Left ventricle myocardium inferior (tissue), 1 donor: ENCODE results near the gene GRM6. TPM values are rescaled to one million over a fixed set of nuclear protein-coding genes. Genes with fewer than 3 reads are reported as not detected.

ENCODE experiments used
- DNase-seq: peaks from one replicate; pipeline ENCODE4 v3.0.0-alpha.2; 2020
- H3K27ac ChIP-seq: fragments of 200-600 bp; replicated peaks from 2 replicates; pipeline ENCODE4 v1.8.0; 2021
- H3K27me3 ChIP-seq: fragments of 200-600 bp; 2 replicates; pipeline ENCODE4 v1.8.0; 2021; ENCODE audit warnings: low read depth
- H3K36me3 ChIP-seq: fragments of 200-600 bp; 2 replicates; pipeline ENCODE4 v1.8.0; 2021
- H3K4me1 ChIP-seq: fragments of 200-600 bp; 2 replicates; pipeline ENCODE4 v1.8.0; 2021
- H3K4me3 ChIP-seq: fragments of 200-600 bp; 2 replicates; pipeline ENCODE4 v1.8.0; 2021; ENCODE audit warnings: mild to moderate bottlenecking, moderate library complexity
- H3K9me3 ChIP-seq: fragments of 200-600 bp; replicated peaks from 2 replicates; pipeline ENCODE4 v1.8.0; 2021
- intact Hi-C: fragments of 100-400 bp; cut with micrococcal nuclease; formaldehyde crosslinking; loops from one replicate; pipeline ENCODE4 v1.11.0; 2022
- total RNA-seq: library from RNA; stranded (reverse); fragmentation: NEBNext Ultra II Directional; extraction: Animal tissue kit (Norgen Biotek cat#: 25700); gene quantifications from one replicate; pipeline ENCODE4 v1.2.1, GENCODE V29; 2021
- TF ChIP-seq, protein P1 (sequence below): fragments of 200-600 bp; IDR thresholded peaks from 2 replicates; pipeline ENCODE4 v1.8.0; 2021; ENCODE audit warnings: antibody characterized with exemption, mild to moderate bottlenecking, borderline replicate concordance
- donor health status: DM: no; HTN: yes; CAD: no; lungs with severe emphysema.

The GRM6 gene
- total RNA-seq, 1 donor from 2014 or later, result not detected

DNA sequence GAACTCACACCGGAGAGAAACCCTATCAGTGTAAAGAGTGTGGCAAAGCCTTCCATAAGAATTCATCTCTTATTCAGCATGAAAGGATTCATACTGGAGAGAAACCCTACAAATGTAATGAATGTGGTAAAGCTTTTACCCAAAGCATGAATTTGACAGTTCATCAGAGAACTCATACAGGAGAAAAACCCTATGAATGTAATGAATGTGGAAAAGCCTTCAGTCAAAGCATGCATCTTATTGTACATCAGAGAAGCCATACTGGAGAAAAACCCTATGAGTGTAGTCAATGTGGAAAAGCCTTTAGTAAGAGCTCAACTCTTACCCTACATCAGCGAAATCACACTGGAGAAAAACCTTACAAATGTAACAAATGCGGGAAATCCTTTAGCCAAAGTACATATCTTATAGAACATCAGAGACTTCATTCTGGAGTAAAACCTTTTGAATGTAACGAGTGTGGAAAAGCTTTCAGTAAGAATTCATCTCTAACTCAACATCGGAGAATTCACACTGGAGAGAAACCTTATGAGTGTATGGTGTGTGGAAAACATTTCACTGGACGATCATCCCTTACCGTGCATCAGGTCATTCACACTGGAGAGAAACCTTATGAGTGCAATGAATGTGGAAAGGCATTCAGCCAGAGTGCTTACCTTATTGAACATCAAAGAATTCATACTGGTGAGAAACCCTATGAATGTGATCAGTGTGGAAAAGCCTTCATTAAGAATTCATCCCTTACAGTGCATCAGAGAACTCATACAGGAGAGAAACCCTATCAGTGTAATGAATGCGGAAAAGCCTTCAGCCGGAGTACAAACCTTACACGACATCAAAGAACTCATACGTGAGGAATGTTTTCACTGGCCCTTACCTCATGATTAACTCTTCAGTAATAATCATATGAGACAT, 63.0 kb downstream of the GRM6 start:
- intact Hi-C loops, result no loop called here
- no peak for DNase-seq
- Histone ChIP-seq H3K27ac (no peak overlapping the region), H3K36me3 (peaks cover 97% of the 10 kb centered on the region), H3K9me3 (peaks cover 99% of the 10 kb centered on the region), H3K4me3 (no peak overlapping the region), H3K27me3 (no peaks in the 10 kb centered on the region), H3K4me1 (no peaks in the 10 kb centered on the region)
- TF ChIP-seq, protein P1, sequence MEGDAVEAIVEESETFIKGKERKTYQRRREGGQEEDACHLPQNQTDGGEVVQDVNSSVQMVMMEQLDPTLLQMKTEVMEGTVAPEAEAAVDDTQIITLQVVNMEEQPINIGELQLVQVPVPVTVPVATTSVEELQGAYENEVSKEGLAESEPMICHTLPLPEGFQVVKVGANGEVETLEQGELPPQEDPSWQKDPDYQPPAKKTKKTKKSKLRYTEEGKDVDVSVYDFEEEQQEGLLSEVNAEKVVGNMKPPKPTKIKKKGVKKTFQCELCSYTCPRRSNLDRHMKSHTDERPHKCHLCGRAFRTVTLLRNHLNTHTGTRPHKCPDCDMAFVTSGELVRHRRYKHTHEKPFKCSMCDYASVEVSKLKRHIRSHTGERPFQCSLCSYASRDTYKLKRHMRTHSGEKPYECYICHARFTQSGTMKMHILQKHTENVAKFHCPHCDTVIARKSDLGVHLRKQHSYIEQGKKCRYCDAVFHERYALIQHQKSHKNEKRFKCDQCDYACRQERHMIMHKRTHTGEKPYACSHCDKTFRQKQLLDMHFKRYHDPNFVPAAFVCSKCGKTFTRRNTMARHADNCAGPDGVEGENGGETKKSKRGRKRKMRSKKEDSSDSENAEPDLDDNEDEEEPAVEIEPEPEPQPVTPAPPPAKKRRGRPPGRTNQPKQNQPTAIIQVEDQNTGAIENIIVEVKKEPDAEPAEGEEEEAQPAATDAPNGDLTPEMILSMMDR, result no peak

Other genes starting within 250 kb of the GRM6 start
- 7.2 TPM for gene ZNF354B, start 135.4 kb downstream of the GRM6 start, total RNA-seq
- gene ZFP2, start 99.4 kb downstream of the GRM6 start, total RNA-seq, result 0.80 TPM
- 2.6 TPM for gene ZNF454, start 54.1 kb downstream of the GRM6 start, total RNA-seq
- 6.4 TPM for gene ZNF879, start 28.5 kb upstream of the GRM6 start, total RNA-seq
- gene ZNF354C, start 65.1 kb upstream of the GRM6 start, total RNA-seq, result 5.2 TPM